NCI-H2196 (cell line): ENCODE measurements around the gene FAM114A1.
"Not testable (repeated sequence)": the region's sequence is repeated elsewhere in the genome, so short reads cannot be mapped to it uniquely, and the experiment has no call there.

ENCODE experiments used
- DNase-seq: peaks from one replicate; lab custom pipeline; 2025; ENCODE audit not compliant: unreplicated experiment; lab: John Stamatoyannopoulos, UW

FAM114A1 gene

DNA sequence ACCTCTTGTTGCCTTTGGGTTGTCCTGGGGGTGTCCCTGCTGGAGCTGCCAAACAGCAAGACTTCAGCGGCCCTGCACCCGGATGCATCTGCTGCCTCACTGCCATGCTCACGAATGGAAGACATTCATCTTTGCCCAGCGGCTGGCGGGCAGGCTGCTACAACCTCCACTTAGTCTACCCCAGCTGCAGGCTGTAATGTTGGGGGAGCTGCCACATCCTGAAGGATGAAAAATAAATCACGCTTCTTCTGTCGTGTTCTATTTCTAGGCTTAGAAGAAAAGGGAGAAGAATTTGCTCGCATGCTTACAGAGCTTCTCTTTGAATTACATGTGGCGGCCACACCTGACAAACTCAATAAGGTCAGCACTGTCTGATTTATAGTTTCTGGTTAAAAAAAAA lies 61.4 kb downstream of the FAM114A1 start:
- no peak for DNase-seq

DNA sequence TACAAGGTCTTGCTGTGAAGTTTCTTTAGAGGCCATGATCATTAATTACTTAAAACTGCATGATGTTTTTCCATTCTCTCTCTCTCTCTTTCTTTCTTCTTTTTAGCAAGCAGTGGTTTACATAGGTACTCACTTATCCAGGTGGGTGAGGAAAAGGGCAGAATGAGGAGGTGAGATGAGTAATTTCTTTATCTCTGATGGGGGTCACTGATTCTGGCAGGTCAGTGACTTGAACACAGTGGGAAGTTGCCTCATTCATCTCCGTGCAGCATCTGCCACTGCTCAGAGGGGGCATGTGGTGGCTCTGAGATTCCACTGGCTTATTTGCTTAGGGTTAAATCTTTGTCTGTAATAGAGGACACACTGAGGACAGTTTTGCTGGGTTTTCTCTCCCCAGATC lies 62.6 kb downstream of the FAM114A1 start:
- no peak for DNase-seq

DNA sequence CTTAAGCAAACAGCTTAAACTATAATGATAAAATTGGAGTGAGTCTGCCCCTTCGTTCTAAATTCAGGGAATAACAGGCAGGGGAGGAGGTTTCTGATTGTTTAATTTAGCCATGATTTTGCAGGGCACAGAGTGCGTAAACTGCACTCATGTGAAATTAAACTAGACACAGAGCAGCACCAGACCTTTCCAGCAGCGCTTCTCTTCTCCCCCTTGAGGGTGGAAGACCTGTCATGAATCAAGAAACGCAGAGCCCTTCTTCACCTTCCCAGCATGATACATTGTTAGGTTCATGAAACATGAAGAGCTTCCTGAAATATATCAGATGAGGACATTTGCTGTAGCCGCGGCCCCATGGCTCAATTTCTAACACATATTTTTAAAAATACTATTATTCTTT lies 63.1 kb downstream of the FAM114A1 start:
- DNase-seq, result no peak

DNA sequence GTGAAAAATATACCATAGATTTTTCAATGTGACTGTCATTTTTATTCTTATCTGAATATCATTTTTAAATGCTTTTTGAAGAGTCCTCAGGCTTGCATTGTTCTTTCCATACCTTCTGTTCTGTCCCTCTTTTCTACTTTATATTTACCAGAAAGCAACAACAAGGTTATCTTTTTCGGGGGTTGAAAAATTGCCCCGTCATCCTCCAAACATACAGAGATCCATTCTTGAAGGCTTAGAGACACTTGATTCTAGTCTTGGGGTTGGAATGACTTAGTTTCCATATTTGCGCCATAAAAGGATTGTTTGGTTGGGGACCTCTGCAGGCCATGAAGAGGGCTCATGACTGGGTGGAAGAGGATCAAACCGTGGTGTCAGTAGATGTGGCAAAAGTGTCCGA lies 63.5 kb downstream of the FAM114A1 start:
- no peak for DNase-seq

DNA sequence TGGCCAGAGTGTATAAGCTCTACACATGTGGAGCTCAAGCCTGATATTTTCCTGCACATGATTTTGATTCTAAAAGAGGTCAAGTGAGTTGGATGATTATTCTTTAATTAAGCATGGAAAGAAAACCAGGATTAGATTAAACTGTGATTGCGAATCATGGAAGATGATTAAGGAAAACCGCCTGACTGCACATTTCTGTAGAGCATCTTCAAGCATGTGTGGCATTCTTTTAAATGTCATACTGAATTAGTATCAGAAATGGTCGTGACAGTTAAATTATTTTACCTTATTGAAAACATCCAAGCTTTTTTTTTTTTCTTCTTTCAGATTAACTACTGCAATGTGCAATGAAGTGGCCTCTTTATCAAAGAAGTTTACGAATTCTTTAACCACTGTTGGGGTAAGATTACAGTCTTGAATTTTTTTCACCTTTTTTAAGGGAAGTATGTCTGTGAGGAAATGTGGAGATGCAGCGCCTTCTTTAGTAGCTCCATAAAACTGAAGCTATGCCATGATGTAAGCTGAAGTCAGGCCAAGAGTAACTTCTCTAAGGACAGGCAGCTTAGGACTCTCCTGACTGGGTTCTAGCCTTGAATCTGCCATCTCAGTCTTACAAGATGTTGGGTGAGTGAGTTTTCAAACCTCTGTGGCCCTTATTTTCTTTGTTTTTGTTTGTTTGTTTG lies 67.9 kb downstream of the FAM114A1 start:
- DNase-seq, result no peak

DNA sequence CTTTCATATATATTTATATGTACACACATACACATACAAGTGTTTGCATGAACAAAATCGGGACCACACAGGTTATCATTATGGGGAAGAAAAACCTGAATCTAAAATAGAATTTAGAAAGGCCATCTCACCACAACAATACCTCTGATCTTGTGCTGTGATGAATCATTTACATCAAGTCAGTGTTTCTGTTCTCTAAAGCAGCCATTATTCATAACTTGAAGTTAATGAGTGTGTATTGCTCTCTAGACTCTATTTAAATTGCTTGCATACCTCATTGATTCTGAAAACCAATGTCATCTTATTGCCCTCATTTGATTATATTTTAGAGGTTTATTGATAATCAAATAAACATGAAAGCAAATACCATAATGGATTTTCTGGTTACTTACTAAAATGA lies 71.6 kb downstream of the FAM114A1 start:
- DNase-seq, result no peak

DNA sequence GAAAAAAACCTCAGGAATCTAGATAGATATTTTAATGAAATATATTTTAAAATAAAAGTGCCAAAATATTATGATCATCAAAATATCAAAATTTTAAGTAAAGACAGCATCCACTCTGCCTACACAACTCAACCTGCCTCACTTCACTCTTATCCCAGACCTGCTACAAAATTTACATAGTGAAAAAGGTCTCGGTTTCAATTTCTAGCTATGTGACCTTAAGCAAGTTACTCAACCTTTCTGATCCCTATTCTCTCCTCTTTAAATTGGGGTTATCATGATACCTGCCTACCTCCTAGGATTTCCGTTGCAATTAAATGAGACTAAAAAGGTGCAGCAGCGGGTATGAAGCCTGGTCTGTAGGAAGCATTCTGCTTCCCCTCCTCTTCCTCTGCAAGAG lies 72.9 kb downstream of the FAM114A1 start:
- DNase-seq, result no peak

DNA sequence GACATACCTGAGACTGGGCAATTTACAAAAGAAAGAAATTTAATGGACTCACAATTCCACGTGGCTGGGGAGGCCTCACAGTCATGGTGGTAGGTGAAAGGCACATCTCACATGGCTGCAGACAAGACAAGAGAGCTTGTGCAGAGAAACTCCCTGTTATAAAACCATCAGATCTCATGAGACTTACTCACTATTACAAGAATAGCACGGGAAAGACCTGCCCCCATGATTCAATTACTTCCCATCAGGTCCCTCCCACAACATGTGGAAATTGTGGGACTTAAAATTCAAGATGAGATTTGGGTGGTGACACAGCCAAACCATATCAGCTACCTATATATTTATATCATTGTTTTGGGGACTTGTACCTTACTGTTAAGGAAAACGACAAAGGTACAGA lies 74.3 kb downstream of the FAM114A1 start:
- DNase-seq, result not testable (repeated sequence)

DNA sequence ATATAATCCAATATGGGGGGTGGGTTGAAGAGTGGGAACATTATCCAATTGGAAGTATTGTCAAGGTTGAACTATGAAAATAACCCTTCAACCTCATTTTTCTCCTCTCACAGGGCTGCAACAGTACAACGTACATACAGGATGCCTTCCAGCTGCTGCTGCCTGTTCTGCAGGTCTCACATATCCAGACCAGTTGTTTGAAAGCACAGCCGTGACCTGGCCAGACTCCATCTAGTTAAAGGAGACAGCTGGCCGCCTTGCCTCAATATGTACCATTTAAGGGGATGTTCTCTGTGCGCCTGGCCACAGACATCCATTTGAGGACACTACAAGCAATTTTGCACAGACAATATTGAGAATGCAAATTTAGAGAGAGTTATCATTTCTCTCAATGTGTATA lies 75.7 kb downstream of the FAM114A1 start:
- DNase-seq, result peak; percentile 74

DNA sequence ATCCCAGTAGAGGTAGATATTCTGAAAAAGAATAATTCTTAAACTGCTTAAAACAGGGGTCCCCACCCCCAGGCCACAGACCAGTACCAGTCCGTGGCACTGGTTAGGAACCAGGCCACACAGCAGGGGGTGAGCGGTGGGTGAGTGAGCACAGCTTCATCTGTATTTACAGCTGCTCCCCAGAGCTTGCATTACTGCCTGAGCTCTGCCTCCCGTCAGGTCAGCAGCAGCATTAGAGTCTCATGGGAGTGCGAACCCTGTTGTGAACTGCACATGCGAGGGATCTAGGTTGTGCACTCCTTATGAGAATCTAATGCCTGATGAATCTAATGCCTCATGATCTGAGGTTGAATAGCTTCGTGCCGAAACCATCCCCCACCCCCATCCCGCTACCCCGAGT lies 76.8 kb downstream of the FAM114A1 start:
- no peak for DNase-seq

DNA sequence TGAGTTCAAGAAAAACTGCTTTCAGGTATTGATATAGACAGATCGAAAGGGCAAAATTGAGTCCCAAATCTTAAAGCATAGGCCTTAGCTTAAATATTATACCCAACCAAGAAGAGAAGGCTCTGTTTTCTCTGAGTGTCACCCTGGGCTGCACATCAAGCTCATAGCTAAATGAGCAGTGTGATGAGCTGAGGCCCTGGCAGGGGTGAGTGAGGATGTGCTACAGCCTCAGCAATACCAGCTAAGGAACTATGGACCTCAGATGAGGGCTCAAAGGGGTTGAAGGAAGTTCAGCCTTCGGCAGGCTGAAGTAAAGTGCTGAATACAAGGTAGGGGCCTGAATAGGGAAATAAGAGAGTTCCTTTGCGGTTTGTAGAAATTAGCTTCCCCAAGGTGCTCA lies 79.3 kb downstream of the FAM114A1 start:
- DNase-seq, result no peak

DNA sequence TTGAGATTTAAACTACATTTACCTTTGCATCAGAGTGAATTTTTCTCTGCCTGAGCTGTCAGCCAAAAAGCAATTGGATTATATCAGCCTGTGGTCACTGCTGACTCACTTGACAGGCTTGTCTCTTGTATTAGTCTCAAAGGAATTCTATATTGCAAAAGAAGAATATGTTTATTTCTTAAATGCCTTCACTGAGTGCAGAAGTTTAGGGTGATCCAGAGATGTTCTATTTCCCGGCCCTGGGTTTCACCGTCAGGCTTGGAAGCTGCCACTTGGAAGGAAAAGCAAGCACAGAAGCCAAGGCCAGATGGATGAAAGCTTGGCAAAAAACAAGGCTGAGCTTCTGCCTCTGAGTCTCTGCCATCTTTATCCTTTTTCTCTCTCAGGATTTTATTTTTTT lies 80.9 kb downstream of the FAM114A1 start:
- DNase-seq, result no peak

DNA sequence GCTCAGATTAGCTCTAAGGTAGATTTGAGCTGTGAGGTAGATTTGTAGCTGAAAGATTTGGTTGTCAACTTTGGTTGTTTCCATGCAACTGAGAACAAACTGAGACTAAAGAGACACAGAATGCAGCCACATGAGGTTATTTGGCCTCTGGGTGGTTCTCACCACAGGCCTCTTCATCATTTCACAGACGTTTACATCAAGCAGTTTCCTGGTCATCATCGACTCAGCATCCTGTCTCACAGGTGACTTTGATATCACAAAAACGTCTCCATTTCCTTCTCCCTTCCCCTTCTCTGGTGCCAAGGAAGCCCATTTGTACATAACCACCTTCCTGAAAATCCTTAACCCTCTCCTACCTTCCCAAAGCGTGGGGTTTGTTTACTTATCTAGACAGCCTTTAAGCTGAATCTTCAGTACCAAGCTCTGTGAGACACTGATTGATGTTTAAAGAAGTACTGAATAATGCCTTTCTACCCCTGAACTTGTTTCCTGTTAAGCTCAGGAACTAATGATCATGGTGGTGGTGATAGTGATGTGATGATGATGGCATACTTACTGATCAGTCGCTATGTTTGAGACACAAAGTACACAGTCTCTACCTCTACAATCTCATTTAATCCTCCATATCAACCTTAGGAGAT lies 81.9 kb downstream of the FAM114A1 start:
- no peak for DNase-seq

DNA sequence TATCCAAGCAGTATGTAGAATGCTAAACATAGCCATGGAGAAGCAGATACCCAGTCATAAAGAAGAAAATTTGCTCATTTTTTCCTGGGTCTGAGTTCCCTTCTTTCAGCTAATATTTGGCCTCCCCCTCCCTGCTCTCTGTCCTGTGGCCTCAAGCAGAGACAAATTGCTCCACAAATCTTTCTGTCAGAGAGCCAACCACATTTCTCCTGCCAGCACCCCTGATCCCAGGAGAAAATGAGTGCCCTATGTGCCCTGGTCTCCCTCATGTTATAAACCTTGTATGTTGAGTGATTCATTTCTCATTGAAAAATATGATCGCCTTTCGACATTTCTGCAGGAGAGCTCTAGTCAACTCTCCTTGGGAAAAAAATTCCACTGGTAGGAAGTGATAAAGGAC lies 82.6 kb downstream of the FAM114A1 start:
- no peak for DNase-seq

DNA sequence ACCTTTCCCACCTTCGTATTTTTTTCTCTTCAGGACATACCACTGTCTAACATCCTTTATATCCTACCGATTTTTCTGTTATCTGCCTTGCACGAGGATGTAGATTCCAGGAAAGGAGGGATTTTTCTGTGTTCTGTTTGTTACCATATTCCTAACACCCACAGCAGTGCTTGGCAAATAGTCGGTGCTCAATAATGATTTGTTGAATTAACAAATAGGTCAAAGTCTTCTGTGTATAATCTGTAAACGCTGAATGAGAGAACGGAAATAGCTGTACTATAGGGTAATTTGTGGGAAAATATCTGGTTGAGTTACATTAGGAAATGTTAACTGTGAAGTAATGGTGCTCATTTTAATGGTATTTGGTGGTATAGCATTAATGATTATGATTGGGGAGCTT lies 83.1 kb downstream of the FAM114A1 start:
- DNase-seq, result no peak

DNA sequence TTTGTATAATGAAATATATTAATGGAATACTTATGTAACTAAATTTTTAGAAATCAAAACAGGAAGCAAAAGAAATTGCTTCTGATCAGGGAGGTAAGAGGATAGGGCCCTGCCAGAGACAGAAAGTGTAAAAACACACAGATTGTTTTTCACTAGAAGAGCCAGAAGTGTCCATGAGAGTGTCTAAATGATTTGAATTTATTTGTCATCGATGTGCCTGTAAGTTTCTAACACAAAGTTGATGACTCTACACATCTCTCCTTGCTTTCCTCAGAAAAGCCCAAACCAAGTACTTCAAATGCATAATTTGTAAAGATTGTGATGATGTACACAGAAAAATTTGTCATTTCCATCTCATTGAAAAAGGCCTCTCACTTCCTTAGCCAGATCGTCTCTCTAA lies 84.0 kb downstream of the FAM114A1 start:
- DNase-seq, result no peak

DNA sequence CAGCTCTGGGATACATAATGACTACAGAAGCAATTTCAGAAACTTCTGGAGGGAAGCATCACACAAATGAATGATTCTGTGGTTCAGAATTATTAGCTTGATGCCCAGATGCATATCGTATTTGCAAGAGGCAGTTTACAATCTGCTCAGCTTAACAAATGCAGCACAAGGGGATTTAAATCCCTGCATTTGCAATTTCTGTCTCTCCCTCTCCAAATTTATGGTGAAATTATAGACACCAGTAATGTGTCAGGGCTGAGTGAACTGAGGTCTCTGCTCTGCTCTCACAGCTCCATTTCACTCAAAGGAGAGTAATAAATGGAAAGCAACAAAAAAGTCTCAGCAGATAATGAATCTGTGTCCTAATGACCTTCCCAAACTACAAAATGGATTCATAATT lies 84.4 kb downstream of the FAM114A1 start:
- no peak for DNase-seq

DNA sequence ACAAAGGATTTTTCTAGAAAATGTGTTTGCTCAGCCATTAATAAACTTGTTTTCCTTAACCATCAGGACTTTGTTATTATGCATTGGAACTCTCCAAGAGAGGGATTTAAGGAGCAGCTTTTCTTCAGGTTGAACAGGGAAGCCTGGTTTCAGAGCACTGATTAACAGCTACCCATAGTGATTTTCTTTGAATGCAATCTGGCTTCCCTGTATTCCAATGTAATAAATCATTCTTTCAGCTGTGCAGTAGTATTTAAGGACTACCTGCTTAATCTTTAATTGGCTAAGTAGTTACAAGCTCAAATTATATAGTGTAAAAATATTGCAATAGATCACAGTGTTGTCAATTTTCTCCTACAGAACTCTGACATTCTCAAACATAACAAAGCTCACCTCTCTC lies 87.1 kb downstream of the FAM114A1 start:
- DNase-seq, result no peak

DNA sequence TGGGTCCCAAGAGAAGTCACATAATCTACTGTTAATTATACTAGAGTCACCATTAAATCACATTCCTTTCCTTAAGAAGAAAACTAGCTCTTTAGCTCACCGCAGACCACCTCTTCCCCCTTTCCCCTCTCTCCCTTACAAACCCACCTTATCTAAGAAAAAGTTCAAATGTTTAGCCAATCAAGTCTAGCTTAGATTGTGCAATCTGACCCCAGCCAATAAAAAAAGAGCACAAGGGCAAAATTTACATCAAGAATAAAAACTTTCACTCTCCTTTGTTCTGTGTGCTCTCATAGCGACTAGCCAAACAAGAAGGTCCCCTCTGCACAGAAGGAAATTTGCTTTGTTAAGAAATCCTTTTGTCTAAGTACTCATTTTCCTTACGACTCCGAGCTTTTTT lies 88.4 kb downstream of the FAM114A1 start:
- no peak for DNase-seq

DNA sequence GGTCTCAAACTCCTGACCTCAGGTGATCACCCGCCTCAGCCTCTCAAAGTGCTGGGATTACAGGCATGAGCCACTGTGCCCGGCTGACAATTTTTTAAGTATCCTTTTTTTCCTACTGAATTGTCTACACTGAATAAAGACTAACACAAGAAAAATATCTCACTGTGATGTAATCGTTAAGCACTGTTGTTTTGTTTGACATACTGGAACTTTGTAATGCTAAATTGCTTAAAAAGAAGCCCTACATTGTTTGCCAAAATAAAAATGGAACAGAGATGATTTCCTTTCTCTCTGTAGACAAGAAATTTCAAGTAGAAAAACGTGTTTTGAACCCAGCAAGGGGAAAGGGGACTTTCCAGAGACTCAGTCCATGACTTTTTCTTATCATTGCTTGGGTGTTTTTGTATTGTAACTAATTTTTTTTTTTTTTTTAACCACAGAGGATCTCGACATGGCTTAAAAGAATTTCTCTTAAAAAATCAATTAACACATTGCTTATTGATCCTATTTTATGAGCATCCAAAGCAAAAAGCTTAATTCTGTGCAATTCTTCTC lies 89.7 kb downstream of the FAM114A1 start:
- DNase-seq, result no peak

DNA sequence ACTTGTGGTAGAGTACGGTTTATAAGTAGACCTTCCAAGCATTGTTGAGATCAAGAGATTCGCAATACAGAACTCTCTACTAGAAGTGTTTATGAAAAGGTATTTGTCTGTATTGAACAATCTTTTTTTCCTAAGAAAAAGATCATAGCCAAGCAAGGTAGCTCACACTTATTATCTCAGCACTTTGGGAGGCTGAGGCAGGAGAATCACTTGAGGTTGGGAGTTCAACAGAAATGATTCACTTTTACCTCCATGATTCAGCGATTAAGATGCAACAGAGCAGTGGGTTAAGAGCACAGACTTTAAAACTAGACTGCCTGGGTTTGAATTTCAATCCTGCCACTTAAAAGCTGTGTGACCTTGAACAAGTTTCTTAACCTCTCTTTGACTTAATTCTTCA lies 90.3 kb downstream of the FAM114A1 start:
- no peak for DNase-seq

DNA sequence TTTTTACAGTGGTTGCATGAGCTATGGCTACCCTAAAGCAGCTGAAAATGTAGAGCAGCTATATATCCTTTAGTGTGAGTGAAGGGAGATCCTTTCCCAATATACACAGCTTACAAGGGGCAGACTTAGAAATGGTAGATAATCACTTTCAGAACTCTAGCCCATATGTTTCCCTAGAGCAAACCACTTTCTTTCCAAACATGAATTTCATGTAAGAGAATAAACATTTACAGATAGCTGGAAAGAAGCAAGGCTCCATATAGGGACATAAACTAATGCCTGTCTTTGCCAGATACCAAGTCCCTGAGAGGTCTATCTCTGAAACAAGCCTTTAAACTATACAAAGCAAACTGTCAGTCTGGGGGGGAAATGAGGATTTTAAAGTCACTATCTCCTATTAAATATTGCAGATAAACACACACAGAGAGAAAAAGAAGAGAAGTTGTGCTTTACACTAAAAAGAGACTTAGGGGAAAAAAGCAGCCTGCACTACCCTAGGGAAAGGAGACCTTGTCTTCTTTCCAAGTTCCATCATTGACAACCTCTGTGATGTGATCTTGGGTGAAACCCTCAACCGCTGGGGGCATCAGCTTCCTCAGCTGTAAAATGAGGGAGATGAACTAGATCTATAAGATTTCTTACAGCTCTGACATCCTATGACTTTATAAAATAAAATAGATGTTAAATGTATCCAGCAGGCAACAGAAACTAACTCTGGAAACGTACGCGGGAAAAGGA lies 91.0 kb downstream of the FAM114A1 start:
- DNase-seq, result no peak
